Brain pericyte (primary cell): Measurements from ENCODE around the gene SHC1.

ENCODE experiments used
- DNase-seq: peaks from one replicate; pipeline ENCODE4 v3.0.0-alpha.2; 2012; ENCODE audit warnings: low read depth, low spot score

The SHC1 gene

GRCh38 chr1:154937988-154938386 is 32.6 kb downstream of the SHC1 start:
- no peak for DNase-seq

DNA sequence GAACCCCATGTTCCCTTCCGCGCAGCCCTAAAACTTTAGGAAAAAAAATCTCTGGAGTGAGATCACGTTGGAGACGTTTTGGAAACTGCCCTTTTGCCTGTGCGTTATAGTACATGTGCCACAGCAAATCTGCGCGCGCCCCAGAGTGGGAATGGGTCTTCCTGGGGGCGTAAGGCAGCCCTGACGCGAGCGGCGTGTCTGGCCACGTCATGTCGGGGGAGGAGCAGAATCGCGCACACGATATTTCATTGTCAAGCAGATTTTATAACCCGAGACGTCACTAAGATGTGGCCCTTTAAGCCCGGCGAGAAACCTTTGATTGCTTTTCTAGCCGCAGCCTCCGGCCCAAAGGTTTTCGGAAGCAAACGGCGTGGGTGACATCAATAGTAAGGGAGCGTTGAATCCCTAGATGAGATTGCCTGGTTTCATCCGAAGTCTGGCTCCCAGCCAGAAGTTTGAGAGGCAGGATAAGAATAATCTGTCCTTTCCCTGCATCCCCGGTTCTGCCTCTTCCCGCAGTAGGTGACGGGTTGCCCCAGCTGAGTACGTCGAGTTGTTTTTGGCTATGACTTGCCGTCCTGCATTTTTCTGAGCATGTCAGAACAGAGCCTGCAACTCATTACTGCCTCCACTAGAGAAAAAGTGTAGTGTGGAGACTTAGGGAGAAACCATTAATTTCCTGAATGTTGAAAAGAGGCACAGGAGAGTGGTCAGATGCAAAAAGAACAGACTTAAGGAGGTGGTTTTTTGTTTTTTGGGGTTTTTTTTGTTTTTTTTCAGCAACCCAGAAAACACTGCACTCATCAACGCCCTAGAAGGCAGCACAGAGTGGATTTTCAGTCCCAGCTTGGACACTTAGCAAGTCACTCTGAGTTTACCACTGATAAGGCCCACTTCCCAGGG is 33.2 kb downstream of the SHC1 start:
- DNase-seq, result peak; percentile 91

DNA sequence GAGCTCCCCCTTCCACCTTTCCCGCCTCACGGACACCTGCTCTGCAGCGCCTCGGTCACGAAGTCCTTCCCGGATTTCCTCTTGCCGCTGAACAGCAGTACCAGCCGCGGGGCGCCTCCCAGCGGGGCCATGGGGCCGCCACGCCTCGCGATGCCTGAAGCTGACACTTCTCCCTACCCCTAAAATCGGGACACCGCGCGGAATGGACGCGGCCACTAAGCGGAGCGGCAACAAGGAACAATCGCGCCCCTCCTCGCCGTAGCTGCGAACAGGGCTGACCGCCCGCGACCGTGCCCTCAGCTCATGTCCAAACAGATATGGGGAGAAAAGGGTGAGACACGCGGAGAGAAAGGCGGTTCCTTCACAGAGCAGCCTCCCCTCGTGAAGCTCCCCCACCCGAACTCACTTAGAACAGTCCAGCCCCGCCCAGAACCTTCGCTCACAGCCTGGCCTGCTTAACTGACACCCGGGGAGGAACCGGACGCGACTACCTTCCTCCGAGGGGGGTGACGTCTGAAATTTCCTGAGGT is 33.9 kb downstream of the SHC1 start, which contains the start of gene PMVK:
TSS of gene PMVK (minus strand) at position 165 of the 530 bp plus-strand sequence. CDS start at position 131, 34 bp downstream.
- DNase-seq, result peak; percentile 87

GRCh38 chr1:154935749-154936554 is 34.6 kb downstream of the SHC1 start:
- no peak for DNase-seq

- DNase-seq, result no peak
These were observed 36.1 kb downstream of the SHC1 start for GRCh38 chr1:154934358-154934948.

DNA sequence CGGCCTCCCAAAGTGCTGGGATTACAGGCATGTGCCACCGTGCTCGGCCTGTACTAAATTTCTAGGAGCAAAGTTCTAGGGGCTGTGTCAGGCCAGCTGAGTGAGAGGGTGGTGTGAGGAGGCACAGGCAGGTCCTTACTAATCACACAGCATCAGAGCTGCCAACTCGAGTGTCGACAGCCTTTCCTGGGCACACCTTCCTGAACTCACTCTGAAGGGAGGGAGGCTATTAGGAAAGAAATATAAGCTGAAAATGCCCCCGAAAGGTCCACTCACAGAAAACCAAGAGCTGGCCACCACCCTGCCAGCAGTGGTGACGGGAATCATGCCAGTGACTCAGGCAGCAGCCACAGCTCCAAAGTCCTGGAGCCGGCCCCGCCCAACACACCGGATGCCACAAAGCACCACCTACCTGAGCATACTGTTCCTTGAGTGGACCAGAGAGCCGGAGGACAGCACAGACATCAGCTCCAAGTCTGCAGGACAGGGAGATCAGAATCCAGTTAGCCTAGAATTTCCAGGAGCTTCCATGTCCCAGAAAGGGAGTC is 38.5 kb downstream of the SHC1 start:
- DNase-seq, result no peak

- no peak for DNase-seq
These were observed 44.3 kb downstream of the SHC1 start for GRCh38 chr1:154926201-154926600.

DNA sequence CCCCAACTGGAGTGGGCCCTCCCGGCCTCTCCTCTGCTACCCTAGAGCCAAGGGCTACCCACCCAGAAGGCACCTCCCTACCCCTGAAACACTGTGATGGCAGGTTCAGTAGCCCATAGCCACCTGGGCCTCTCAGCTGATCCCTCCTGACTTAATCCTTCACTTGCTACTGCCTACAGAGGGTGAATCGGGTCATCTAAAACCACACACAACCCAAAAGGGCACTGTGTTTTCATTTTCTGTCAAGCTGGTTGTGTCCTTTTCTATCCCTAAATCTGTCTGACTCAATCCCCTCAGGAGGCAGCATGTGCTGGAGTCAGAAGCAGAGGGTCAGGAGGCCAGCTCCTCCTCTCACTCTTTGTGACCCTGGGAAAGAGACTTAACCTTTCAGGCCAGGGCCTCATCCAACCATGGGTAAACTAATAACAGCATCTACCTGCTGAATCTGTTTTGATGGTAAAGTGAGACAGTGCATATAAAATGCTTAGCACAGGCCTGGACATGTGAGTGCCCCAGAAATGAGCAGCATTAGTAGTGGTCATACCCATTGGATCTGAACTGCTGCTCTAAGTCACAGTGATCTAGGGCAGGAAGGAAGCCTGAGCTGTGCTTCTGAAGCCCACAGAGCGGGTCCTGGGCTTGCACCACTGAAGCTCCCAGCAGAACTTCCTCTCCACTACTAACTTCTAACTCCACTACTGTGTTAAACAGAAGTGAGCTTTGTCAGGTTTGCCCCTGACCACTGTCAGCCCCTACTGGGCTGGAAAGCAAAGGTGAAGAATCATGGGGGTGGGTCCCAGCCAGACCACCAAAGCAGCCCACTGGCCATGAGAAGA is 45.0 kb downstream of the SHC1 start:
- no peak for DNase-seq

GRCh38 chr1:154923695-154924094 is 46.9 kb downstream of the SHC1 start:
- DNase-seq, result no peak

GRCh38 chr1:154913273-154913672 is 57.3 kb downstream of the SHC1 start:
- no peak for DNase-seq

- no peak for DNase-seq
These were observed 57.8 kb downstream of the SHC1 start for GRCh38 chr1:154912755-154913154.
